Measurements from ENCODE around the gene PFKM.

The PFKM gene

DNA sequence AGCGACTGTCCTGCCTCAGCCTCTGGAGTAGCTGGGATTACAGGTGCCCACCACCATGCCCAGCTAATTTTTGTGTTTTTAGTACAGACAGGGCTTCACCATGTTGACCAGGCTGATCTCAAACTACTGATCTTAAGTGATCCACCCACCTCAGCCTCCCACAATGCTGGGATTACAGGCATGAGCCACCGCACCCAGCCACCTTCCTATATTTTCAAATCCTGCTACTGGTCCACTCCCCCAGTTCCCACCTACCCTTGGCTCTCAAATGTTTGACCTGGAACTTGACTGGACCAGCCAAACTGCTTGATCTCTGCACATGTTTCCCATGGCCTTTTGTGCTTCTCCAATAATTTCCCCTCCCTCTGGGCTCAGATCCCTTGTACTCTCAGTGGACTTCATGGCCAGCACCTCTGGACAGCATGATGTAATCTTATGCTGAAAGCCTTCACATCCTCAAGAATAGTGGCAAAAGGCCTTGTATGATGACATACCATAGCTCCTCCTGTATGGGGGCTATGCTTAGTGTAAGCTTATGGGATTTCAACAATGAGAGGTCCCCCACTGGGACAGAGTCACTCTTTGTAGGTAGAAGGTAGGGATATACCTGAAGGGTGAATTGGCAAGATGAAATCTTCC is 61.8 kb downstream of the PFKM start:
- DNase-seq (ENCODE audit: low read depth): no peak
- no peak overlapping the region for H3K4me3 ChIP-seq (ENCODE audit: low read depth, low read length)
- TF ChIP-seq, protein P1, sequence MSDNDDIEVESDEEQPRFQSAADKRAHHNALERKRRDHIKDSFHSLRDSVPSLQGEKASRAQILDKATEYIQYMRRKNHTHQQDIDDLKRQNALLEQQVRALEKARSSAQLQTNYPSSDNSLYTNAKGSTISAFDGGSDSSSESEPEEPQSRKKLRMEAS (IDR thresholded peaks at IDR 0.05; ENCODE audit: low read depth, low read length): no peak

DNA sequence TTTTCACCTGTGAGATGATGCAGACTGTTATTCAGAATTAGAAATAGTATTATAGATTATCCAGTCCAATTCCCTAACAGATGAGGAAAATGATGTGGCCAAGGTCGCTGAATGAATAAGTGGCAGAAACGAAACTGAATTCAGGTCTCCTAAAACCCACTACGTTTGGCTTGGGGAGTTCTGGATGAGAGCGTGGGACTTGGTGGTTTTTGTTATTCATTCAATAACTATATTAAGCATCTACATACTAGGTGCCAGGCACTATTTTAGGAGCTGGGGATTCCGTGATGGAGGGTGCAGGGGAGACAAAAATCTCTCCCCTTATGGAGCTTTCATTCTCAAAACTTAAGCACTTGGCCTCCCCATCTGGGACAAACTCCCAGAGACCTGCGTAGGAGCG is 63.5 kb downstream of the PFKM start:
- H3K4me3 ChIP-seq (ENCODE audit: low read depth, low read length): no peak overlapping the region
- TF ChIP-seq MYC (IDR thresholded peaks at IDR 0.05; ENCODE audit: low read depth, low read length) (no peak), POLR2A (IDR thresholded peaks at IDR 0.05; ENCODE audit: extremely low read depth, insufficient read length) (no peak)
- TF ChIP-seq, protein P1 (IDR thresholded peaks at IDR 0.05; ENCODE audit: low read depth, low read length): no peak
- no peak for DNase-seq (ENCODE audit: low read depth)

DNA sequence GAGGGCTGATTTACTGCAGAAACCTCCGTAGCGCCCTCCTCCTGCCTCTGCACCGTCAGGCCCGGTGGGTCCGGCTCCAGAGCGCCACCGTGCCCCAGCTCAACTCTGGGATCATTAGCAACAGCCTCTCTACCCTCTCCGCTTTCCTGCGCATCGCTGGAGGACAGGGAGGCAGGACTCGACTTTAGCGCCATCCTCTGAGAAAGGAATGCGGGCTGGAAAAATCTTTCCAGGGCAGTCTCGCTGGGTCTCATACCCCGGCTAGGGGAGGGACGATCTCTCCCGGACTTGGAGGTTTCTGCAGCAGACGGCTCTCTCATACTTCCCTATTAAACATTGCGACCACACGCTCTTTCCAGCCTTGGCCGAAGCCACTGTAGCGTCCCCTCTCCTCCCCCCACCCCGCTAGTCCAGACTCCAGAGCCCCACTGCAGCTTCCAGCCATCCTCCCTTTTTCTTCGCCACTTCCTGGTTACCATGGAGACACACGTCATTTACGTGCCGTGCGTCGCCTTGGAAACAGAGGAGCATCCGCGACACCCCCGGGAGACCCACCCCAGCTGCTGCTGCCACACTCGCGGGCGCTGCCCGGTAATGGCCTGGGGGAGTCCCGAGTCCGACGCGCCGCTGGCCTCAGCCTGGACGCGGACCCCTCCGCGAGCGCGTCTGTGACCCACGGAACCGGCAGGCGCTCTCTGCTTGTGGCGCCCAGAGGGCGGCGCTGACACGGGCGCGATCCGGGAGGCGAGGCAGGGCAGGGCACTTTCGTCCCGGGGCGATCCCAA is 64.1 kb downstream of the PFKM start, which contains the start of gene CCDC184:
CCDC184 (plus strand) TSS at position 554 of the 785 bp plus-strand sequence. CDS start 479 bp downstream, outside the sequence.
- H3K4me3 ChIP-seq (ENCODE audit: low read depth, low read length): no peak within 1 kb of the TSS
- peak; percentile 26 for DNase-seq (ENCODE audit: low read depth)
- TF ChIP-seq, protein P1 (IDR thresholded peaks at IDR 0.05; ENCODE audit: low read depth, low read length): no peak
- TF ChIP-seq MYC (IDR thresholded peaks at IDR 0.05; ENCODE audit: low read depth, low read length) (no peak), POLR2A (IDR thresholded peaks at IDR 0.05; ENCODE audit: extremely low read depth, insufficient read length) (no peak)
- TF ChIP-seq, protein P2, sequence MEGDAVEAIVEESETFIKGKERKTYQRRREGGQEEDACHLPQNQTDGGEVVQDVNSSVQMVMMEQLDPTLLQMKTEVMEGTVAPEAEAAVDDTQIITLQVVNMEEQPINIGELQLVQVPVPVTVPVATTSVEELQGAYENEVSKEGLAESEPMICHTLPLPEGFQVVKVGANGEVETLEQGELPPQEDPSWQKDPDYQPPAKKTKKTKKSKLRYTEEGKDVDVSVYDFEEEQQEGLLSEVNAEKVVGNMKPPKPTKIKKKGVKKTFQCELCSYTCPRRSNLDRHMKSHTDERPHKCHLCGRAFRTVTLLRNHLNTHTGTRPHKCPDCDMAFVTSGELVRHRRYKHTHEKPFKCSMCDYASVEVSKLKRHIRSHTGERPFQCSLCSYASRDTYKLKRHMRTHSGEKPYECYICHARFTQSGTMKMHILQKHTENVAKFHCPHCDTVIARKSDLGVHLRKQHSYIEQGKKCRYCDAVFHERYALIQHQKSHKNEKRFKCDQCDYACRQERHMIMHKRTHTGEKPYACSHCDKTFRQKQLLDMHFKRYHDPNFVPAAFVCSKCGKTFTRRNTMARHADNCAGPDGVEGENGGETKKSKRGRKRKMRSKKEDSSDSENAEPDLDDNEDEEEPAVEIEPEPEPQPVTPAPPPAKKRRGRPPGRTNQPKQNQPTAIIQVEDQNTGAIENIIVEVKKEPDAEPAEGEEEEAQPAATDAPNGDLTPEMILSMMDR (IDR thresholded peaks at IDR 0.05; ENCODE audit: low read depth, low read length): peak; percentile 16

DNA sequence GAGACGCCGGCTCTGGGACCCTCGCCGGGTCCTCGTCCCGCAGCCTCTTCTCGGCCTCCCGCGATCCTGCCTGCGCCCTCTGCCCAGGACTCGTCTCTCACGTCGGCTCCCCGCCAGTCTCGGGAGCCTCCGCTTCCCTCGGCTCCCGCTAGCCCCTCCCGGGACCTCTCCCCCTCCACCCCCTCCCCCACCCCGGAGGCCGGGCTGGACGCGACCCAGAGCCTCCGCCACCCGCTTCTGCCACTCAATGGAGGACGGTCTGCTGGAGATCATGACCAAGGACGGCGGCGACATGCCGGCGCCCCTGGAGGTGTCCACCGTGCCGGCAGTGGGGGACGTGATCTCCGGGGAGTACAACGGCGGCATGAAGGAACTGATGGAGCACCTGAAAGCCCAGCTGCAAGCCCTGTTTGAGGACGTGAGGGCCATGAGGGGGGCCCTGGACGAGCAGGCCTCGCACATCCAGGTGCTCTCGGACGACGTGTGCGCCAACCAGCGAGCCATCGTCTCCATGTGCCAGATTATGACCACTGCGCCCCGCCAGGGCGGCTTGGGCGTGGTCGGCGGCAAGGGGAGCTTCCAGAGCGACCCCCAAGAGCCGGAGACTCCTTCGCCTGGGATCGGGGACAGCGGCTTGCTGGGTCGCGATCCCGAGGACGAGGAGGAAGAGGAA is 64.8 kb downstream of the PFKM start:
- H3K4me3 ChIP-seq (ENCODE audit: low read depth, low read length): no peak overlapping the region
- TF ChIP-seq, protein P1 (IDR thresholded peaks at IDR 0.05; ENCODE audit: low read depth, low read length): no peak
- TF ChIP-seq, protein P2 (IDR thresholded peaks at IDR 0.05; ENCODE audit: low read depth, low read length): no peak
- no peak for DNase-seq (ENCODE audit: low read depth)

DNA sequence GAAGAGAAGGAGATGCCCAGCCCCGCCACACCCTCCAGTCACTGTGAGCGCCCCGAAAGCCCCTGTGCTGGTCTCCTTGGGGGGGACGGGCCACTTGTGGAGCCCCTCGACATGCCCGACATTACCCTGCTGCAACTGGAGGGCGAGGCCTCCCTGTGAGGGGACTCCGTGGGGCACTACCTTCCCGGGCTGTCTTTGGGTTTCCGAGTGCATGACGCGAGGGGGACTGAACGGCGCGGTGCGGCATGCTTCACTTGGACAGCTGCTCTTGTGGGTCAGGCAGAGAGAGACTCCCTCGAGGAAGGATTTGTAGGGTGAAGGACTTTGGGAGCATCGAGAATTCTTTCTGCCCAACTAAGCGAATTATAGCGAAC is 65.4 kb downstream of the PFKM start:
- no peak overlapping the region for H3K4me3 ChIP-seq (ENCODE audit: low read depth, low read length)
- DNase-seq (ENCODE audit: low read depth): no peak
- TF ChIP-seq MYC (IDR thresholded peaks at IDR 0.05; ENCODE audit: low read depth, low read length) (no peak), POLR2A (IDR thresholded peaks at IDR 0.05; ENCODE audit: extremely low read depth, insufficient read length) (no peak)
- TF ChIP-seq, protein P2 (IDR thresholded peaks at IDR 0.05; ENCODE audit: low read depth, low read length): no peak
- TF ChIP-seq, protein P1 (IDR thresholded peaks at IDR 0.05; ENCODE audit: low read depth, low read length): no peak

DNA sequence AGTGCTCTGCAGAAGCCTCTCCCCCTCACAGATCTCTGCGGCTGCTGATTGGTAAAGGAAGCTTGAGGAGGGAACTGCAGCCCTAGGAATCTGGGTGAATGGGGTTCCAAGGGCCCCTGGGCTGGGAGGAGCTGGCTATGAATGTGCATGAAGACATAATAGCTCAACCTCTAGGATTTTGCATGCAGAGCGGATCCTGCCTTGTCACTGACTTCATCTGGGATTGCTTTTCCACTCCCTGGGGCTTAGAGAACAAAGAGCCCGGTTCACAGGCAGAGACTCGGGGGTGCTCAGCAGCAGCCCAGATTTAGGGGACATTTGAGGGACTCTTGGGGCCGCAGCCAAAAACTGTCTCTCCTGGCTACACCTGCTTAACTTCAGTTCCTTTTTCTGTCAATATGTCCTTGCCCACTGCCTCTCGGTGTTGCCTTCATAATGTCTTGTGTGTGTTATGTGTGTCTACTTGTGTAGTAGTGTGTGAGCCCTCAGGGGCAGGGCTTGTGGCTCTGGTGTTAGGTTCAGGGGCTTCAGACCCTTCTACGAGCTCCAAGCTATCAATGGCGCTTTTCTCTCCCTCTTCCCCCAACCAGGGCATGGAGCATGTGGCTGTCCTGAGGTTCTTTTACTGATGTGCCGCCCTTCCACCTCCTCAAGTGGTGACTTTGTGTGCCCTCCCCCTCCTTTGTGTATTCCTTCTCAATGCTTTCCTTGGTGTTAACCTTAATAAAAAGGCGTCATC is 66.2 kb downstream of the PFKM start:
- DNase-seq (ENCODE audit: low read depth): no peak
- TF ChIP-seq MYC (IDR thresholded peaks at IDR 0.05; ENCODE audit: low read depth, low read length): no peak
- no peak for TF ChIP-seq POLR2A (IDR thresholded peaks at IDR 0.05; ENCODE audit: extremely low read depth, insufficient read length)
- TF ChIP-seq, protein P1 (IDR thresholded peaks at IDR 0.05; ENCODE audit: low read depth, low read length): no peak
- TF ChIP-seq, protein P2 (IDR thresholded peaks at IDR 0.05; ENCODE audit: low read depth, low read length): no peak
- no peak overlapping the region for H3K4me3 ChIP-seq (ENCODE audit: low read depth, low read length)

All from NB4 (cell line).